Esophagus squamous epithelium (tissue), 4 donors: ENCODE results near the gene MYD88.

Source experiments
- CTCF ChIP-seq, 6 experiments: fragments of 450-650 bp in 4 of 6; fragments of 200-600 bp in 2 of 6; sonication (generic) in 2 of 6; IDR thresholded peaks; one replicate each; pipeline ENCODE4 v1.5.1; 2016 to 2019; ENCODE audit warnings: antibody characterized with exemption in 6 of 6, mild to moderate bottlenecking in 4 of 6, moderate library complexity in 4 of 6
- POLR2A ChIP-seq, 4 donors: fragments of 450-650 bp; IDR thresholded peaks; one replicate each; pipeline ENCODE4 v1.6.1; 2017; ENCODE audit warnings: antibody characterized with exemption in 4 of 4, mild to moderate bottlenecking in 4 of 4, moderate library complexity in 3 of 4

- no peak for TF ChIP-seq CTCF (IDR thresholded peaks at IDR 0.05)
- TF ChIP-seq POLR2A (IDR thresholded peaks at IDR 0.05), result no peak
Measured at GRCh38 chr3:38128303-38128655, 10.2 kb upstream of the MYD88 start.
